Vagina (tissue), 2 donors: ENCODE results near the gene MYO1E.

Experiments used
- POLR2A ChIP-seq, 2 donors: fragments of 450-650 bp; IDR thresholded peaks; one replicate each; pipeline ENCODE4 v1.6.1; 2017; ENCODE audit warnings: antibody characterized with exemption in 2 of 2, mild to moderate bottlenecking in 2 of 2, moderate library complexity in 2 of 2
- POLR2AphosphoS5 ChIP-seq, 2 donors: sonication (generic); formaldehyde crosslinking; IDR thresholded peaks; one replicate each; pipeline ENCODE4 v1.9.0; 2017; ENCODE audit warnings: antibody characterized with exemption in 2 of 2, mild to moderate bottlenecking in 2 of 2, low read depth in 1 of 2; ENCODE audit not compliant: insufficient read depth in 1 of 2
- TF ChIP-seq, protein P1 (sequence below), 3 experiments: fragments of 450-650 bp in 2 of 3; fragments of 200-600 bp in 1 of 3; sonication (generic) in 1 of 3; IDR thresholded peaks; one replicate each; pipeline ENCODE4 v1.5.1; 2017 to 2019; ENCODE audit warnings: antibody characterized with exemption in 3 of 3, mild to moderate bottlenecking in 2 of 3, moderate library complexity in 2 of 3

DNA sequence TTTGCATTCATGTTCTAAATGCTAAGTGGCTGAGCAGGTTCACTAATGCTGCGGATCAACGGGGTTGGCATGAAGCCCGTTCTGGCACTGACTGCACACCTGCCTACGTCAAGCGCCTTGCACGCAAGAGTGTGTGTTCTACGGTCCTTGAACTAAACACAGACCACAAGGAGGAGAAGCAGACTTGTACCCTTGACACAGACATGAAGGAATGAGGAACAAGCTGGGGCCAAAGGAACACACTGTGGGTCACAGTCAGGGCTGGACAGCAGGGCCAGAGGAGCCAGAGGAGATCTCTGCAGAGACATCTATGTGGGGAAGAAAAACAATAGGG lies 214.0 kb downstream of the MYO1E start:
- TF ChIP-seq POLR2AphosphoS5 (IDR thresholded peaks at IDR 0.05; ENCODE audit: insufficient read depth in 1 of 2, low read depth in 1 of 2) (no peak), POLR2A (IDR thresholded peaks at IDR 0.05) (no peak)
- TF ChIP-seq, protein P1, sequence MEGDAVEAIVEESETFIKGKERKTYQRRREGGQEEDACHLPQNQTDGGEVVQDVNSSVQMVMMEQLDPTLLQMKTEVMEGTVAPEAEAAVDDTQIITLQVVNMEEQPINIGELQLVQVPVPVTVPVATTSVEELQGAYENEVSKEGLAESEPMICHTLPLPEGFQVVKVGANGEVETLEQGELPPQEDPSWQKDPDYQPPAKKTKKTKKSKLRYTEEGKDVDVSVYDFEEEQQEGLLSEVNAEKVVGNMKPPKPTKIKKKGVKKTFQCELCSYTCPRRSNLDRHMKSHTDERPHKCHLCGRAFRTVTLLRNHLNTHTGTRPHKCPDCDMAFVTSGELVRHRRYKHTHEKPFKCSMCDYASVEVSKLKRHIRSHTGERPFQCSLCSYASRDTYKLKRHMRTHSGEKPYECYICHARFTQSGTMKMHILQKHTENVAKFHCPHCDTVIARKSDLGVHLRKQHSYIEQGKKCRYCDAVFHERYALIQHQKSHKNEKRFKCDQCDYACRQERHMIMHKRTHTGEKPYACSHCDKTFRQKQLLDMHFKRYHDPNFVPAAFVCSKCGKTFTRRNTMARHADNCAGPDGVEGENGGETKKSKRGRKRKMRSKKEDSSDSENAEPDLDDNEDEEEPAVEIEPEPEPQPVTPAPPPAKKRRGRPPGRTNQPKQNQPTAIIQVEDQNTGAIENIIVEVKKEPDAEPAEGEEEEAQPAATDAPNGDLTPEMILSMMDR (IDR thresholded peaks at IDR 0.05): no peak
